ENCODE measurements around the gene FRMPD4.
A peak's percentile ranks its signal among the peaks of the same experiment; 100 is the strongest.

Gene FRMPD4

GRCh38 chrX:12567857-12568256 lies 429.6 kb downstream of the FRMPD4 start:
- no peak overlapping the region for H3K4me3 ChIP-seq (replicated peaks in 1 of 2; ENCODE audit: low read depth in 2 of 2, low read length in 2 of 2)
- peak; percentile 61 for TF ChIP-seq CTCF (IDR thresholded peaks at IDR 0.05; ENCODE audit: low read depth, low read length)
- DNase-seq (ENCODE audit: low read depth in 2 of 2), result peak; percentile 26 to 52

GRCh38 chrX:12570859-12571501 lies 432.7 kb downstream of the FRMPD4 start:
- no peak for TF ChIP-seq CTCF (IDR thresholded peaks at IDR 0.05; ENCODE audit: low read depth, low read length)

GRCh38 chrX:12579311-12579710 lies 441.0 kb downstream of the FRMPD4 start:
- DNase-seq (ENCODE audit: low read depth in 2 of 2), result no peak
- no peak for TF ChIP-seq CTCF (IDR thresholded peaks at IDR 0.05; ENCODE audit: low read depth, low read length)
- H3K4me3 ChIP-seq (replicated peaks in 1 of 2; ENCODE audit: low read depth in 2 of 2, low read length in 2 of 2), result no peak overlapping the region

More at GRCh38 chrX:12570859-12571501, 432.7 kb downstream of the FRMPD4 start:
- DNase-seq (ENCODE audit: low read depth in 2 of 2), result no peak
- no peak overlapping the region for H3K4me3 ChIP-seq (replicated peaks in 1 of 2; ENCODE audit: low read depth in 2 of 2, low read length in 2 of 2)

- DNase-seq (ENCODE audit: low read depth in 2 of 2), result peak in 1 of 2 donors; percentile 22
- H3K4me3 ChIP-seq (replicated peaks in 1 of 2; ENCODE audit: low read depth in 2 of 2, low read length in 2 of 2), result no peak overlapping the region
- no peak for TF ChIP-seq CTCF (IDR thresholded peaks at IDR 0.05; ENCODE audit: low read depth, low read length)
These were observed 442.3 kb downstream of the FRMPD4 start for GRCh38 chrX:12580548-12580947.

GRCh38 chrX:12581546-12581945 lies 443.3 kb downstream of the FRMPD4 start:
- TF ChIP-seq CTCF (IDR thresholded peaks at IDR 0.05; ENCODE audit: low read depth, low read length), result no peak
- no peak overlapping the region for H3K4me3 ChIP-seq (replicated peaks in 1 of 2; ENCODE audit: low read depth in 2 of 2, low read length in 2 of 2)
- DNase-seq (ENCODE audit: low read depth in 2 of 2), result no peak

- no peak overlapping the region for H3K4me3 ChIP-seq (replicated peaks in 1 of 2; ENCODE audit: low read depth in 2 of 2, low read length in 2 of 2)
- DNase-seq (ENCODE audit: low read depth in 2 of 2), result no peak
- no peak for TF ChIP-seq CTCF (IDR thresholded peaks at IDR 0.05; ENCODE audit: low read depth, low read length)
These were observed 444.4 kb downstream of the FRMPD4 start for GRCh38 chrX:12582649-12583048.

- no peak for TF ChIP-seq CTCF (IDR thresholded peaks at IDR 0.05; ENCODE audit: low read depth, low read length)
These were observed 445.3 kb downstream of the FRMPD4 start for GRCh38 chrX:12583543-12583942.

More at GRCh38 chrX:12583543-12583942, 445.3 kb downstream of the FRMPD4 start:
- no peak overlapping the region for H3K4me3 ChIP-seq (replicated peaks in 1 of 2; ENCODE audit: low read depth in 2 of 2, low read length in 2 of 2)
- DNase-seq (ENCODE audit: low read depth in 2 of 2), result no peak

Data from cardiac fibroblast (primary cell).